ENCODE measurements around the gene ANKRD34A.
A peak's percentile ranks its signal among the peaks of the same experiment; 100 is the strongest.

The ANKRD34A gene

GRCh38 chr1:145980457-145980994, 16.2 kb upstream of the ANKRD34A start:
- Histone ChIP-seq H3K18ac (ENCODE audit: low read depth in 1 of 2, low read length in 2 of 2) (peak overlapping the region; percentile 0 to 65), H3K4me2 (ENCODE audit: low read length, poor library complexity, severe bottlenecking) (no peak overlapping the region), H3K4ac (ENCODE audit: low read depth in 1 of 2, low read length in 2 of 2) (peak overlapping the region in 1 of 2 experiments; percentile 77), H2BK12ac (ENCODE audit: low read length in 2 of 2) (peak overlapping the region; percentile 17 to 34), H2AFZ (ENCODE audit: low read depth, low read length) (no peak overlapping the region), H3K27me3 (ENCODE audit: control insufficient read depth in 1 of 2, insufficient read depth in 1 of 2, low read length in 2 of 2) (no peaks in the 10 kb centered on the region), H3K27ac (ENCODE audit: low read length, poor library complexity, severe bottlenecking) (no peak overlapping the region), H3K9ac (ENCODE audit: low read length) (peak overlapping the region; percentile 89), H3K4me1 (ENCODE audit: control insufficient read depth, insufficient read depth, low read depth, low read length) (peaks cover 8% of the 10 kb centered on the region), H3K36me3 (ENCODE audit: control insufficient read depth in 1 of 2, insufficient read depth in 2 of 2, low read depth in 1 of 2, low read length in 2 of 2) (peaks cover 0 to 5% of the 10 kb centered on the region in 2 experiments), H2BK120ac (ENCODE audit: low read depth, low read length) (no peak overlapping the region), H4K91ac (ENCODE audit: low read length) (no peak overlapping the region), H3K14ac (ENCODE audit: low read length in 2 of 2) (no peak overlapping the region), H2AK5ac (ENCODE audit: low read length, severe bottlenecking) (peak overlapping the region; percentile 69), H4K8ac (ENCODE audit: low read length) (no peak overlapping the region), H3K23ac (ENCODE audit: low read length in 2 of 2) (no peak overlapping the region), H3K4me3 (ENCODE audit: insufficient read depth in 1 of 2, low read depth in 1 of 2, low read length in 2 of 2) (no peak overlapping the region), H2BK15ac (ENCODE audit: low read depth, poor library complexity, severe bottlenecking) (no peak overlapping the region), H3K79me1 (replicated peaks; ENCODE audit: low read length, poor library complexity, severe bottlenecking) (peaks cover 4% of the 10 kb centered on the region), H3K9me3 (ENCODE audit: control insufficient read depth, low read length) (no peaks in the 10 kb centered on the region), H2BK5ac (ENCODE audit: low read depth, low read length, poor library complexity, severe bottlenecking) (no peak overlapping the region)
- WGBS: 100% methylated on average over 1 of the region's 1 CpG
- DNase-seq: no peak

- H3K14ac ChIP-seq (ENCODE audit: low read length in 2 of 2): no peak overlapping the region
- H3K4me3 ChIP-seq (ENCODE audit: insufficient read depth in 1 of 2, low read depth in 1 of 2, low read length in 2 of 2): peak overlapping the region in 1 of 2 experiments; percentile 58
- H3K79me1 ChIP-seq (replicated peaks; ENCODE audit: low read length, poor library complexity, severe bottlenecking): peaks cover 7% of the 10 kb centered on the region
- H3K23ac ChIP-seq (ENCODE audit: low read length in 2 of 2): no peak overlapping the region
- peak overlapping the region; percentile 89 for H3K9ac ChIP-seq (ENCODE audit: low read length)
- peaks cover 0 to 5% of the 10 kb centered on the region in 2 experiments for H3K36me3 ChIP-seq (ENCODE audit: control insufficient read depth in 1 of 2, insufficient read depth in 2 of 2, low read depth in 1 of 2, low read length in 2 of 2)
- H2AFZ ChIP-seq (ENCODE audit: low read depth, low read length): no peak overlapping the region
- peak overlapping the region; percentile 96 for H2AK5ac ChIP-seq (ENCODE audit: low read length, severe bottlenecking)
- H4K91ac ChIP-seq (ENCODE audit: low read length): peak overlapping the region; percentile 80
- H3K4me1 ChIP-seq (ENCODE audit: control insufficient read depth, insufficient read depth, low read depth, low read length): peaks cover 11% of the 10 kb centered on the region
- H3K9me3 ChIP-seq (ENCODE audit: control insufficient read depth, low read length): no peaks in the 10 kb centered on the region
- H2BK120ac ChIP-seq (ENCODE audit: low read depth, low read length): peak overlapping the region; percentile 75
- H4K8ac ChIP-seq (ENCODE audit: low read length): peak overlapping the region; percentile 64
- H2BK15ac ChIP-seq (ENCODE audit: low read depth, poor library complexity, severe bottlenecking): no peak overlapping the region
- DNase-seq: peak; percentile 38
- H3K4me2 ChIP-seq (ENCODE audit: low read length, poor library complexity, severe bottlenecking): no peak overlapping the region
- WGBS: 49% methylated on average over 4 of the region's 7 CpGs
- H3K27me3 ChIP-seq (ENCODE audit: control insufficient read depth in 1 of 2, insufficient read depth in 1 of 2, low read length in 2 of 2): no peaks in the 10 kb centered on the region
- peak overlapping the region; percentile 93 for H3K27ac ChIP-seq (ENCODE audit: low read length, poor library complexity, severe bottlenecking)
- H2BK12ac ChIP-seq (ENCODE audit: low read length in 2 of 2): peak overlapping the region; percentile 45 to 97
- peak overlapping the region; percentile 58 to 87 for H3K18ac ChIP-seq (ENCODE audit: low read depth in 1 of 2, low read length in 2 of 2)
- H2BK5ac ChIP-seq (ENCODE audit: low read depth, low read length, poor library complexity, severe bottlenecking): peak overlapping the region; percentile 14
- H3K4ac ChIP-seq (ENCODE audit: low read depth in 1 of 2, low read length in 2 of 2): peak overlapping the region; percentile 50 to 77
These were observed 15.5 kb upstream of the ANKRD34A start for GRCh38 chr1:145979746-145980456.

- Histone ChIP-seq H3K14ac (ENCODE audit: low read length in 2 of 2) (peak overlapping the region in 1 of 2 experiments; percentile 85), H2AFZ (ENCODE audit: low read depth, low read length) (no peak overlapping the region), H2BK120ac (ENCODE audit: low read depth, low read length) (peak overlapping the region; percentile 85), H3K36me3 (ENCODE audit: control insufficient read depth in 1 of 2, insufficient read depth in 2 of 2, low read depth in 1 of 2, low read length in 2 of 2) (peaks cover 3 to 5% of the 10 kb centered on the region in 2 experiments), H2BK15ac (ENCODE audit: low read depth, poor library complexity, severe bottlenecking) (no peak overlapping the region), H4K91ac (ENCODE audit: low read length) (peak overlapping the region; percentile 73), H3K27ac (ENCODE audit: low read length, poor library complexity, severe bottlenecking) (peak overlapping the region; percentile 93), H3K23ac (ENCODE audit: low read length in 2 of 2) (peak overlapping the region in 1 of 2 experiments; percentile 56), H3K4me1 (ENCODE audit: control insufficient read depth, insufficient read depth, low read depth, low read length) (peaks cover 12% of the 10 kb centered on the region), H2BK12ac (ENCODE audit: low read length in 2 of 2) (peak overlapping the region; percentile 12 to 95), H3K4me2 (ENCODE audit: low read length, poor library complexity, severe bottlenecking) (peak overlapping the region; percentile 8), H2BK5ac (ENCODE audit: low read depth, low read length, poor library complexity, severe bottlenecking) (peak overlapping the region; percentile 60), H4K8ac (ENCODE audit: low read length) (peak overlapping the region; percentile 41), H3K27me3 (ENCODE audit: control insufficient read depth in 1 of 2, insufficient read depth in 1 of 2, low read length in 2 of 2) (no peaks in the 10 kb centered on the region), H2AK5ac (ENCODE audit: low read length, severe bottlenecking) (peak overlapping the region; percentile 21), H3K9me3 (ENCODE audit: control insufficient read depth, low read length) (no peaks in the 10 kb centered on the region), H3K79me1 (replicated peaks; ENCODE audit: low read length, poor library complexity, severe bottlenecking) (peaks cover 10% of the 10 kb centered on the region), H3K4me3 (ENCODE audit: insufficient read depth in 1 of 2, low read depth in 1 of 2, low read length in 2 of 2) (peak overlapping the region in 1 of 2 experiments; percentile 58), H3K9ac (ENCODE audit: low read length) (peak overlapping the region; percentile 89), H3K18ac (ENCODE audit: low read depth in 1 of 2, low read length in 2 of 2) (peak overlapping the region; percentile 58 to 93), H3K4ac (ENCODE audit: low read depth in 1 of 2, low read length in 2 of 2) (peak overlapping the region; percentile 18 to 99)
- DNase-seq: peak; percentile 100
- WGBS: 2% methylated on average over 9 of the region's 9 CpGs
These were observed 14.7 kb upstream of the ANKRD34A start for GRCh38 chr1:145978854-145979745.
